Smooth muscle cell (in vitro differentiated cells): ENCODE data around the gene LPCAT1. TPM values are rescaled to one million over a fixed set of nuclear protein-coding genes. Genes with fewer than 3 reads are reported as not detected.
"Not testable (repeated sequence)": the region's sequence is repeated elsewhere in the genome, so short reads cannot be mapped to it uniquely, and the experiment has no call there.

ENCODE experiments used
- DNase-seq: peaks from one replicate; lab custom pipeline; 2025; ENCODE audit not compliant: unreplicated experiment; lab: John Stamatoyannopoulos, UW
- H2AFZ ChIP-seq: fragments of 200-600 bp; sonication (generic); 2 replicates; pipeline ENCODE4 v1.6.0; 2016; ENCODE audit warnings: antibody characterized with exemption, low read depth, mild to moderate bottlenecking
- H3F3A ChIP-seq: fragments of 200-600 bp; sonication (generic); 2 replicates; pipeline ENCODE4 v1.6.0; 2017; ENCODE audit warnings: antibody characterized with exemption, low read depth
- H3K27ac ChIP-seq: fragments of 200-600 bp; sonication (generic); 2 replicates; pipeline ENCODE4 v1.5.1; 2016; ENCODE audit warnings: low read depth, mild to moderate bottlenecking
- H3K27me3 ChIP-seq: fragments of 200-600 bp; sonication (generic); 2 replicates; pipeline ENCODE4 v1.6.1; 2016; ENCODE audit warnings: low read depth, mild to moderate bottlenecking
- H3K36me3 ChIP-seq: fragments of 200-600 bp; sonication (generic); 2 replicates; pipeline ENCODE4 v1.5.1; 2016; ENCODE audit warnings: low read depth
- H3K4me1 ChIP-seq: fragments of 200-600 bp; sonication (generic); 2 replicates; pipeline ENCODE4 v1.5.1; 2016; ENCODE audit warnings: low read depth
- H3K4me2 ChIP-seq: fragments of 200-600 bp; sonication (generic); 2 replicates; pipeline ENCODE4 v1.6.0; 2016; ENCODE audit warnings: mild to moderate bottlenecking
- H3K4me3 ChIP-seq: fragments of 200-600 bp; sonication (generic); 2 replicates; pipeline ENCODE4 v1.5.1; 2016; ENCODE audit warnings: mild to moderate bottlenecking
- H3K79me2 ChIP-seq: fragments of 200-600 bp; sonication (generic); 2 replicates; pipeline ENCODE4 v1.6.0; 2016; ENCODE audit warnings: low read depth, mild to moderate bottlenecking
- H3K9ac ChIP-seq: fragments of 200-600 bp; sonication (generic); 2 replicates; pipeline ENCODE4 v1.6.0; 2016; ENCODE audit warnings: low read depth
- H3K9me3 ChIP-seq: fragments of 200-600 bp; sonication (generic); replicated peaks from 2 replicates; pipeline ENCODE4 v1.5.1; 2016; ENCODE audit warnings: low read depth
- H4K20me1 ChIP-seq: fragments of 200-600 bp; sonication (generic); 2 replicates; pipeline ENCODE4 v1.6.0; 2016; ENCODE audit warnings: low read depth
- WGBS: methylation state at CpG from one replicate; pipeline ENCODE4 v1.1.7; 2016; ENCODE audit warnings: low lambda C conversion rate; 5-methylcytosine and 5-hydroxymethylcytosine counted together
- polyA plus RNA-seq: library from polyadenylated mRNA; unstranded; fragments of >200 nt; fragmentation: Nextera tagmentation; extraction: Ambion mirVana; gene quantifications from 2 replicates; pipeline ENCODE4 v1.2.1, GENCODE V29; 2016
- total RNA-seq: library from RNA; depleted of rRNA; stranded (reverse); fragments of >200 nt; gene quantifications from 2 replicates; pipeline ENCODE4 v1.2.3, GENCODE V29; 2014
- TF ChIP-seq, protein P1 (sequence below): fragments of 200-600 bp; sonication (generic); IDR thresholded peaks from 2 replicates; pipeline ENCODE4 v1.5.1; 2017; ENCODE audit warnings: borderline replicate concordance, mild to moderate bottlenecking, antibody characterized with exemption; ENCODE audit not compliant: insufficient read depth, poor library complexity, severe bottlenecking

Gene LPCAT1
- total and polyA plus RNA-seq, 2 experiments from 2014 or later, result 42.7 to 50.1 TPM

DNA sequence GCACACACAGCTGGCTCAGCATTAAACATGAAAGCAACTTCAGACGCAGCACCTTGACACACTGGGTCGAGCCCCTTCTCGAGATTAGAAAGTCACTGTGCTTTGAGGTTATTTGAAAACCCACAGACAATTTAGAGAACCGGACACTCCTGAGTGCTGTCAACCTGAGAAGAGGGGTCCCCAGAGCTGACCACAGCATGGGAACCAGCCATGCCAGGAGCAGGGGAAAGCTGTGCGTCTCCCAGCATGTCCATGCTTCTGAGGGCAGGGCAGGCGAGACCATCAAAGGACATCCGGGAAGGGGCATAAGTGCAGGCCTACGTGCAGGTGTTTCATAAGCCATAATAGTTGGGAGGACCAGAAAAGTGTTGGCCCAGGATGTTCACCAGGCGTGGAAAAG is 99.0 kb downstream of the LPCAT1 start:
- Histone ChIP-seq H3K79me2 (no peaks in the 10 kb centered on the region), H3K4me3 (no peak overlapping the region), H3F3A (no peaks in the 10 kb centered on the region), H3K9me3 (peaks cover 3% of the 10 kb centered on the region), H3K9ac (no peak overlapping the region), H3K27ac (no peak overlapping the region), H3K4me1 (no peaks in the 10 kb centered on the region), H3K4me2 (no peak overlapping the region), H3K27me3 (no peaks in the 10 kb centered on the region), H4K20me1 (no peaks in the 10 kb centered on the region), H2AFZ (no peak overlapping the region), H3K36me3 (no peaks in the 10 kb centered on the region)
- TF ChIP-seq, protein P1, sequence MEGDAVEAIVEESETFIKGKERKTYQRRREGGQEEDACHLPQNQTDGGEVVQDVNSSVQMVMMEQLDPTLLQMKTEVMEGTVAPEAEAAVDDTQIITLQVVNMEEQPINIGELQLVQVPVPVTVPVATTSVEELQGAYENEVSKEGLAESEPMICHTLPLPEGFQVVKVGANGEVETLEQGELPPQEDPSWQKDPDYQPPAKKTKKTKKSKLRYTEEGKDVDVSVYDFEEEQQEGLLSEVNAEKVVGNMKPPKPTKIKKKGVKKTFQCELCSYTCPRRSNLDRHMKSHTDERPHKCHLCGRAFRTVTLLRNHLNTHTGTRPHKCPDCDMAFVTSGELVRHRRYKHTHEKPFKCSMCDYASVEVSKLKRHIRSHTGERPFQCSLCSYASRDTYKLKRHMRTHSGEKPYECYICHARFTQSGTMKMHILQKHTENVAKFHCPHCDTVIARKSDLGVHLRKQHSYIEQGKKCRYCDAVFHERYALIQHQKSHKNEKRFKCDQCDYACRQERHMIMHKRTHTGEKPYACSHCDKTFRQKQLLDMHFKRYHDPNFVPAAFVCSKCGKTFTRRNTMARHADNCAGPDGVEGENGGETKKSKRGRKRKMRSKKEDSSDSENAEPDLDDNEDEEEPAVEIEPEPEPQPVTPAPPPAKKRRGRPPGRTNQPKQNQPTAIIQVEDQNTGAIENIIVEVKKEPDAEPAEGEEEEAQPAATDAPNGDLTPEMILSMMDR, result no peak
- no peak for DNase-seq
- 85% methylated on average over 9 of the region's 9 CpGs for WGBS

DNA sequence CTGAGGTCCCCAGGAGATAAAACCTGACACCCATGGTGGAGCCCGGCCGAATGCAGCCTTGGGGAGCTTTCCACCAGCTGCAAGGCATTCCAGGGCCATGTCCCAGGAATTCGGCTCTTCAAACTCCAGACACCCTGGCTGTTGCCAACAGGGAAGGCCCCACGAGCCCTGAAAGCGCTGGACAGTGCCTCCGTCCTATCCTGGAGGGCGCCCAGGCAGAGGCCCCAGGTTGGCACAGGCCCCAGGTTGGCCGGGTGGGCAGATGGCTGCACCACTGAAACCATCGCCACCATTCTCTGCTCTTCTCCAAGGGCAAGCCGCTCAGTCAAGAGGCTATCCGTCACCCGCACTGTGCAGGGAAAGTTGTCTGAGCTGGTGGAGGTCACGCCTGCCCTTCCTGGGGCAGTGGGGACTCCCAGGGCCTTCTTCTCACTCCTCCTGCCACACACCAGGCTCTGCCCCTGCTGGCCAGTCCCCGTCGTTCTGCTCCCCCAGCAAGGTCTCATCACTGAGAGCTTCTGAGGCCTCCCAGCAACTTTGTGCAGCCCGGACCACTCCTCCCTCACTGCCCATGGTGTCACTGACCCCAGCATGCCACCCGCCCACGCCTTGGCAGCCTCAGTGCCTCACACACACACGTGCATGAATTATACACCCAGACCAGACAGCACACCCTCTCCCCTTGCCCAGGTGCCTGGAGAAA is 99.7 kb downstream of the LPCAT1 start:
- no peaks in the 10 kb centered on the region for H3K79me2 ChIP-seq
- H3K27me3 ChIP-seq, result no peaks in the 10 kb centered on the region
- TF ChIP-seq, protein P1, result no peak
- no peak overlapping the region for H3K9ac ChIP-seq
- no peaks in the 10 kb centered on the region for H3K4me1 ChIP-seq
- WGBS, result 82% methylated on average over 19 of the region's 19 CpGs
- no peaks in the 10 kb centered on the region for H4K20me1 ChIP-seq
- H3F3A ChIP-seq, result no peaks in the 10 kb centered on the region
- H3K27ac ChIP-seq, result no peak overlapping the region
- H3K9me3 ChIP-seq, result peaks cover 3% of the 10 kb centered on the region
- H3K36me3 ChIP-seq, result no peaks in the 10 kb centered on the region
- H3K4me3 ChIP-seq, result no peak overlapping the region
- no peak for DNase-seq
- H2AFZ ChIP-seq, result no peak overlapping the region
- H3K4me2 ChIP-seq, result no peak overlapping the region

DNA sequence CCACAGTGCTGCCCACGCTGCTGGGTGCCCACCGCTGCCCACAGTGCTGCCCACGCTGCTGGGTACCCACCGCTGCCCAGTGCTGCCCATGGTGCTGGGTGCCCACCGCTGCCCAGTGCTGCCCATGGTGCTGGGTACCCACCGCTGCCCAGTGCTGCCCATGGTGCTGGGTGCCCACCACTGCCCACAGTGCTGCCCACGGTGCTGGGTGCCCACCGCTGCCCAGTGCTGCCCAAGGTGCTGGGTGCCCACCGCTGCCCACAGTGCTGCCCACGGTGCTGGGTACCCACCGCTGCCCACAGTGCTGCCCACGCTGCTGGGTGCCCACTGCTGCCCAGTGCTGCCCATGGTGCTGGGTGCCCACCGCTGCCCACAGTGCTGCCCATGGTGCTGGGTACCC is 101.2 kb downstream of the LPCAT1 start:
- H3K27me3 ChIP-seq, H3K79me2 ChIP-seq, H3K4me3 ChIP-seq, H3K9me3 ChIP-seq, H3K27ac ChIP-seq, H3K36me3 ChIP-seq, H2AFZ ChIP-seq, H3F3A ChIP-seq, H3K4me1 ChIP-seq, H4K20me1 ChIP-seq, H3K4me2 ChIP-seq, DNase-seq, H3K9ac ChIP-seq: not testable (repeated sequence)
- 94% methylated on average over 12 of the region's 13 CpGs for WGBS

DNA sequence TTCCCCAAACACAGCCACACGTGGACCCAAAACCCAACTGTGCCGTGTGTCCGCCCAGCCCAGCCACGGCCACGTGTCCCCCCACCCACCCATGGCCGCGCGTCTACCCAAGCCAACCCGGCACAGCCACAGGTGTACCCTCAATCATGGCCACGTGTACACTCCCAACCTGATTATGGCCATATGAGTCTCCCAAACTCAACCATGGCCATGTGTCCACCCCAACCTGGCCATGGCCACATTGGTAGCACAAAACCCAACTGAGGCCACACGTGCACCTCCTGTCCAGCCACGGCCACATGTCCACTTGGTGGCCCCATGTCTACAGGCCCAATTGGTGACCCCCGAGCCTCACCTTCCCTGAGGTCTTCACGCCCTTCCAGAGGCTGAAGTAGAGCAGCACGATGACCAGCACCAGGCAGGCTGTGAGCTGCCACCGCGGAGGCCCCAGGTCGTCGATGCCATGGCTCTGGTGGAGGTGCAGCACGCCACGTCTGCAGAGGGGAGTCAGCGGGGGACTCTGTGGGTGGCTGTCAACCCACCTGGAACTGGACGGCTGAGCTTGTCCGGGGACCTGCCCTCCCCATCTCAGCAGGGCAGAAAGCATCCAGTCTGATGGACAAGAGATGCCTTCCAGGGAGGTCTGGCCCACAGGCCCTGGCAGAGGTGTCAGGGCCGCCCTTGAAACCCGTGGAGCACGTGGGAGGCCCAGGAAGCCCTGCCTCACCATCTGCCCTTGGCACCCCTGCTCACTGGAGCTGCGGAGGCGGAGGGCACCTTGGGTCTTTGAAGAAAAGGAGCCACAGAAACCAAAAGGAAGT is 102.0 kb downstream of the LPCAT1 start:
- TF ChIP-seq, protein P1, result no peak
- Histone ChIP-seq H3K4me2 (no peak overlapping the region), H3K36me3 (no peaks in the 10 kb centered on the region), H3K79me2 (no peaks in the 10 kb centered on the region), H3K4me3 (no peak overlapping the region), H3K4me1 (no peaks in the 10 kb centered on the region), H3F3A (no peaks in the 10 kb centered on the region), H4K20me1 (no peaks in the 10 kb centered on the region), H3K9ac (no peak overlapping the region), H3K27me3 (no peaks in the 10 kb centered on the region), H3K9me3 (peaks cover 3% of the 10 kb centered on the region), H2AFZ (no peak overlapping the region), H3K27ac (no peak overlapping the region)
- DNase-seq, result no peak
- WGBS, result 92% methylated on average over 29 of the region's 29 CpGs
